Measurements from ENCODE around the gene SPINK8.

SPINK8 gene

DNA sequence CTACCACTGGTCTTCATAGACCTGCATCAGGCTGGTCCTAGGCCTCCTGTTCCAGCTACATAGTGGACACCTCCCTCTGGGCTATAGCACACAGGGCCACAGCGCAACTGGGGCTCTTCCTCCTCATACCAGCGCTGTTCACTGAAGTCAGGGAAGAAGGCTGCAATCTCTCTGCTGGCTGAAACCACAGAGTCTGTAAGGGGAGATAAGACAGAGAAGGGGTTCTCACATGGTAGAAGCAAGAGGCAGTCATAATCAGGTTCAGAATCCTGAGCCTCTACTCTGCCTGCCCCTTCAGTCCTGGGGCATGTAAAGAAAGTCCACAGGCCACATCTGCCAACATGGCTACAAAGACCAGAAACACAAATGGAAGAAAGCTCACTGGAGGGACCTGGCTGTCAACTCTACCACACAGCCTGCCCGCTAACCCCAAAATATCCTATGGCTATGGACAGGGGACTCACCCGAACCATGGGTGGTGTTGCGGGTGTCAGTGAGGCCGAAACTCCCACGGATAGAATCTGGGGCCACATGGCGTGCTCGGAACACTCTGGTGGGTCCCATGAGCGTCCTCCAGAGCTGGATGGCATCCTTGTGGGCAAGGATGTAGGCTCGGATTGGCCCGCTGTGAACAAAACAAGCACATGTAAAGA lies 38.7 kb downstream of the SPINK8 start:
- no peak overlapping the region for H3K4me3 ChIP-seq (ENCODE audit: low read depth, low read length)
- in situ Hi-C loops (cut with HindIII; ENCODE audit: low sequenced_read_pairs), result no loop called here
- TF ChIP-seq, protein P1, sequence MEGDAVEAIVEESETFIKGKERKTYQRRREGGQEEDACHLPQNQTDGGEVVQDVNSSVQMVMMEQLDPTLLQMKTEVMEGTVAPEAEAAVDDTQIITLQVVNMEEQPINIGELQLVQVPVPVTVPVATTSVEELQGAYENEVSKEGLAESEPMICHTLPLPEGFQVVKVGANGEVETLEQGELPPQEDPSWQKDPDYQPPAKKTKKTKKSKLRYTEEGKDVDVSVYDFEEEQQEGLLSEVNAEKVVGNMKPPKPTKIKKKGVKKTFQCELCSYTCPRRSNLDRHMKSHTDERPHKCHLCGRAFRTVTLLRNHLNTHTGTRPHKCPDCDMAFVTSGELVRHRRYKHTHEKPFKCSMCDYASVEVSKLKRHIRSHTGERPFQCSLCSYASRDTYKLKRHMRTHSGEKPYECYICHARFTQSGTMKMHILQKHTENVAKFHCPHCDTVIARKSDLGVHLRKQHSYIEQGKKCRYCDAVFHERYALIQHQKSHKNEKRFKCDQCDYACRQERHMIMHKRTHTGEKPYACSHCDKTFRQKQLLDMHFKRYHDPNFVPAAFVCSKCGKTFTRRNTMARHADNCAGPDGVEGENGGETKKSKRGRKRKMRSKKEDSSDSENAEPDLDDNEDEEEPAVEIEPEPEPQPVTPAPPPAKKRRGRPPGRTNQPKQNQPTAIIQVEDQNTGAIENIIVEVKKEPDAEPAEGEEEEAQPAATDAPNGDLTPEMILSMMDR (IDR thresholded peaks at IDR 0.05; ENCODE audit: low read depth, low read length), result no peak
- no peak for DNase-seq (ENCODE audit: low read depth, low spot score)

DNA sequence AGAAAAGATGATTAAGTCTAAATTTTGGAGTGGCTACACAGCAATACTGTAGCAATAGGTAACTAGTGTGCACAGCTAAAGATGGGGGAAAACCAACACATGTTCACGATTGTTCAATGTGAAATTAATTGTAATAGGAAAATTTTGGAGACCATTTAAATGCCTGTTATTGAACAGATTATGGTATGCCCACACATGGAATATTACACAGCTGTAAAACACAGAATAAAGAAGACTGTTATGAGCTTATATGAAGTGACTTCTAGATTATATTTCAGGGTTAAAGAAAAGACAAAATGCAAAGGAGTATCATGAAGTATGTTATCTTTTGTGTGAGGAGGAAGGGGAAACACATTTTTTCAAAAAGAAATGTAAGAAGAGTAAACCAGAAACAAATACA lies 43.8 kb downstream of the SPINK8 start:
- in situ Hi-C loops (cut with HindIII; ENCODE audit: low sequenced_read_pairs), result no loop called here
- H3K4me3 ChIP-seq (ENCODE audit: low read depth, low read length), result no peak overlapping the region
- TF ChIP-seq, protein P1 (IDR thresholded peaks at IDR 0.05; ENCODE audit: low read depth, low read length), result no peak

DNA sequence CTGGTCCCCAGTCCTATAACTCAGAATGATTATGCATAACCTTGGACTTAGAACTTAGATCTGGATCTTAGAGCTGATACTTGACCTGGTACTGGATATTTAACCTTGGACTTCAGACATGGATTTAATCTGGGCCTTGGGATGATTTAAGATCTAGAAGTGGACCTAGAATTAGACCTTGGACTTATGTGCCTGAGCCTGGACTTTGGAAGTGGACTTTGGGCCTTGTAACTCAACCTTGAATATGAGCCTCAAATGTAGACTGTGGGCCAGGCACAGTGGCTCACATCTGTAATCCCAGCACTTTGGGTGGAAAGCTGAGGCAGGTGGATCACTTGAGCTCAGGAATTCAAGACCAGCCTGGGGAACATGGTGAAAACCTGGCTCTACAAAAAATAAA lies 46.4 kb downstream of the SPINK8 start:
- H3K4me3 ChIP-seq (ENCODE audit: low read depth, low read length), result no peak overlapping the region
- TF ChIP-seq, protein P1 (IDR thresholded peaks at IDR 0.05; ENCODE audit: low read depth, low read length), result no peak
- in situ Hi-C loops (cut with HindIII; ENCODE audit: low sequenced_read_pairs), result no loop called here
- DNase-seq (ENCODE audit: low read depth, low spot score), result no peak

More for the DNA sequence above, 43.8 kb downstream of the SPINK8 start:
- DNase-seq (ENCODE audit: low read depth, low spot score), result no peak

DNA sequence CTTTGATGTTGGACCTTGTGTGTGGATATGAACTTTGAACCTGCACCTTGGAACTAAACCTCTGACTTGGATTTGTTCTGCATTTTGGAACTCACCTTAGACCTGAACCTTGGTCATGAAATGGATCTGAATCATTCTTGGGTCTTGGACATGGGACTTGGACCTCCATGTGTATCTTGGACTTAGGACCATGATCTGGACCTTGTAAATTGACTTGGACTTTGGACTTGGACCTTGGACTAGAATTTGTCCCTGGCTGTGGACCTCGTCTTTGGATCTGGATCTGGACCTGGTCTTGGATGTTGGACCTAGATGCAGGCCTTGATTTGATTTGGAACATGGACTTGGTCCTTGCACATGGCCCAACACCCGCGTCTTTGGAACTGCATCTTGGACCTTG lies 47.2 kb downstream of the SPINK8 start:
- TF ChIP-seq, protein P1 (IDR thresholded peaks at IDR 0.05; ENCODE audit: low read depth, low read length), result no peak
- no peak overlapping the region for H3K4me3 ChIP-seq (ENCODE audit: low read depth, low read length)
- in situ Hi-C loops (cut with HindIII; ENCODE audit: low sequenced_read_pairs), result no loop called here
- DNase-seq (ENCODE audit: low read depth, low spot score), result no peak

DNA sequence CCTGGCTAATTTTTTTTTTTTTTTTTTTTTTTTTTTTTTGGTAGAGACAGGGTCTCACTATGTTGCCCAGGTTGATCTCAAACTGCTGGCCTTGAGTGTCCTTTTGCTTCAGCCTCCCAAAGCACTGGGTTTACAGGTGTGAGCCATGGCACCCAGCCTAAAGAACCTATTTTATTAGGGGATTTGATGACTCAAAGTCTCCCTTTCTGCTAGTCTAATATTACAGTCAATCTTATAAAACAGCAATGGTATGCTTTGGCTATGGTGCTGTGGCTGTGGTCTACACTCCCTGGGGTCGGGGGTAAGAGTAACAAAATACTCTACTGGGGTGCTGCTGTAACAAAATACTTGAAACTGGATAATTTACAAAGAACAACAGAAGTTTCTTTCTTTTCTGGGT lies 47.8 kb downstream of the SPINK8 start:
- TF ChIP-seq, protein P1 (IDR thresholded peaks at IDR 0.05; ENCODE audit: low read depth, low read length), result no peak
- H3K4me3 ChIP-seq (ENCODE audit: low read depth, low read length), result no peak overlapping the region
- in situ Hi-C loops (cut with HindIII; ENCODE audit: low sequenced_read_pairs), result no loop called here
- no peak for DNase-seq (ENCODE audit: low read depth, low spot score)

DNA sequence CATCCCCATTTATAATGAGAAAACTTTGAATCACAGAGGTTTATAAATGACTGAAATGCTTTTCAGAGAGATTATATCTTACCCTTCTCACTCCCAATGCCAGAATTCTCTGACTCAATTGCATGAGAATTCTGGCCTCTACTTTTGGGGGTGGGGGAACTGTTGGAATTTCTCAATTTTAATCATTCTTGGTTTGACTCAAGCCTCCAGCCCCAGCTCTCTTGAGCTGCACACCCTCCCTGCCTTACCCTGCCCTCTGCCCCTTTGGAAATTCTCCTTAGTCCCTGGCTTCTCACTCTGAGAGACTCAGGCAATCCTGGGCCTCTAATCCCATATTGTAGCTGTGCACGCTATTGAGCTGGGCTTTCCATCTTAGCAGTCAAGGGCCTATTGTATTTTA lies 48.3 kb downstream of the SPINK8 start:
- in situ Hi-C loops (cut with HindIII; ENCODE audit: low sequenced_read_pairs), result no loop called here
- no peak overlapping the region for H3K4me3 ChIP-seq (ENCODE audit: low read depth, low read length)
- TF ChIP-seq, protein P1 (IDR thresholded peaks at IDR 0.05; ENCODE audit: low read depth, low read length), result no peak
- no peak for DNase-seq (ENCODE audit: low read depth, low spot score)
